ENCODE measurements around the gene PGBD5.
"Not testable (repeated sequence)": the region's sequence is repeated elsewhere in the genome, so short reads cannot be mapped to it uniquely, and the experiment has no call there.

Gene PGBD5

DNA sequence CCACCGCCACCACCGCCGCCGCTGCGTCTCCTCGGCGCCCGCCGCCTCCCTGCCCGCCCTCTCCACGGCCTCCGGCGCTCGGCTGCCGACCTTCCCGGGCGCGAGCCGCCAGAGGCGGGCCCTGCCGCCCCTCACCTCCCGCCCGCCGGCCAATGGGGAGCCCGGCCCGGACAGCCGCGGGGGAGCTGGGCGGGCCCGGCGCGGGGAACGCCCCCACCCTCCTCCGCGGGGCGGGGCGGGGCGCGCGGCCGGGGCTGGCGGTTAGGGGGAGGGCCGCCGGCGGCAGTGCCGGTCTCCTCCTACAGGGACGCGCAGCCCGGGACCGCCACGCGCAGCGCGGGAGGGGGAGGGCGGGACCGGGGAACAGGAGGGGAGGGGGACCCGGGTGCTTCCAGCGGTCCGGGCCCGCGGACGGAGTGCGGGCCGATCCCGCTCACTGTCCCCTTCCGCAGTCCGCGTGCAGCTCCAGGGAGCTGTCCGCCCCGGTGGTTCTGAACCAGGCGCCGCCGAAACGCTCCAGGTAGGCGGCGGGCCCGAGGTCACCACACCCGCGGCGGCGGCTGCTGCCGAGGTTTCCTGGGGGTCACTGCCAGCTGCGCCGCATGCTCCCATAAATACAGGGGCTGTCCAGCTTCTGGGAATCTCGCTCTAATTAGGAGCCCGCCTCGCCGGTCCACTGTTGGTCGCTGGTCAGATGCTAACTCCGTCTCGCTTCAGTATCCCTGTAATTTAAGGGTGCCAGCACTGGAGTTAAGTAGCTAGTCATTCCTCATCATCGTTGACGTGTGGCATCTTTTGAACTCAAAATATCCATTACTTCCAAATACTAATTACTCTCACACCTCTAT, at the start of gene PGBD5:
Gene PGBD5 (minus strand): TSS at position 87 of the 848 bp plus-strand sequence. CDS start 404 bp downstream, outside the sequence.
- Histone ChIP-seq H3K36me3 (ENCODE audit: control insufficient read depth in 5 of 5, insufficient read depth in 5 of 5, low read length in 5 of 5) (no peaks in the 10 kb centered on the region), H3K27me3 (ENCODE audit: control insufficient read depth in 5 of 5, insufficient read depth in 4 of 5, low read length in 5 of 5) (peaks cover 28 to 41% (median 34%) of the 10 kb centered on the region in 5 donors), H3K9me3 (ENCODE audit: control insufficient read depth in 5 of 5, low read length in 5 of 5) (no peaks in the 10 kb centered on the region), H3K4me1 (ENCODE audit: control insufficient read depth in 5 of 5, insufficient read depth in 5 of 5, low read length in 5 of 5) (peaks cover 0 to 18% (median 9%) of the 10 kb centered on the region in 5 donors), H3K9ac (ENCODE audit: low read length in 5 of 5) (no peak within 1 kb of the TSS), H3K27ac (ENCODE audit: low read depth, low read length) (no peak within 1 kb of the TSS), H3K4me3 (ENCODE audit: low read depth in 1 of 5, low read length in 5 of 5) (peak within 1 kb of the TSS; percentile 17 to 67 (median 42))

DNA sequence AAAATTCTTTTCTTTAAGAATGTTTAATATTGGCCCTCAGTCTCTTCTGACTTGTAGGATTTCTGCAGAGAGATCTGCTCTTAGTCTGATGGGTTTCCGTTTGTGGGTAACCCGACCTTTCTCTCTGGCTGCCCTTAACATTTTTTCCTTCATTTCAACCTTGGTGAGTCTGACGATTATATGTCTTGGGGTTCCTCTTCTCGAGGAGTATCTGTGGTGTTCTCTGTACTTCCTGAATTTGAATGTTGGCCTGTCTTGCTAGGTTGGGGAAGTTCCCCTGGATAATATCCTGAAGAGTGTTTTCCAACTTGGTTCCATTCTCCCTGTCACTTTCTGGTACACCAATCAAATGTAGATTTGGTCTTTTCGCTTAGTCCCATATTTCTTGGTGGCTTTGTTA, 48.8 kb upstream of the PGBD5 start:
- not testable (repeated sequence) for H3K9me3 ChIP-seq (ENCODE audit: control insufficient read depth in 5 of 5, low read length in 5 of 5); H3K4me1 ChIP-seq (ENCODE audit: control insufficient read depth in 5 of 5, insufficient read depth in 5 of 5, low read length in 5 of 5); H3K4me3 ChIP-seq (ENCODE audit: low read depth in 1 of 5, low read length in 5 of 5); H3K27ac ChIP-seq (ENCODE audit: low read depth, low read length); H3K36me3 ChIP-seq (ENCODE audit: control insufficient read depth in 5 of 5, insufficient read depth in 5 of 5, low read length in 5 of 5); H3K9ac ChIP-seq (ENCODE audit: low read length in 5 of 5); H3K27me3 ChIP-seq (ENCODE audit: control insufficient read depth in 5 of 5, insufficient read depth in 4 of 5, low read length in 5 of 5)

- not testable (repeated sequence) for H3K36me3 ChIP-seq (ENCODE audit: control insufficient read depth in 5 of 5, insufficient read depth in 5 of 5, low read length in 5 of 5); H3K27me3 ChIP-seq (ENCODE audit: control insufficient read depth in 5 of 5, insufficient read depth in 4 of 5, low read length in 5 of 5); H3K4me1 ChIP-seq (ENCODE audit: control insufficient read depth in 5 of 5, insufficient read depth in 5 of 5, low read length in 5 of 5); H3K9ac ChIP-seq (ENCODE audit: low read length in 5 of 5); H3K27ac ChIP-seq (ENCODE audit: low read depth, low read length); H3K4me3 ChIP-seq (ENCODE audit: low read depth in 1 of 5, low read length in 5 of 5); H3K9me3 ChIP-seq (ENCODE audit: control insufficient read depth in 5 of 5, low read length in 5 of 5)
Observed at GRCh38 chr1:230470750-230471149, 44.6 kb upstream of the PGBD5 start.

DNA sequence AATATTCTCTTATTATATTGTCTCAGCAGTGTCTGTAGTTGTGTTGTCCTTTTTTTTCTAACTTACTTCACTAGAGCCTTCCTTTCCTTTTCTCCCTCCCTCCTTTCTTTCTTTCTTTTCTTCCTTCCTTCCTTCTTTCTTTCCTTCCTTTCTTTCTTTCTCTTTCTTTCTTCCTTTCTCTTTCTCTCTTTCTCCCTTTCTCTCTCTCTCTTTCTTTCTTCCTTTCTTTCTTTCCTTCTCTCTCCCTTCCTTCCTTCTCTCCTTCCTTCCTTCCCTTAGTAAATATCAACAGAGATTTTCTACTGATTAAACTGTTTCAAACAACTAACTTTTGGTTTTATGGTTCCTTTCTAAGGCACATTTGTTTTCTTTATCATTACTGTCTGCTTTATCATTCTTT, 43.1 kb upstream of the PGBD5 start:
- Histone ChIP-seq H3K36me3 (ENCODE audit: control insufficient read depth in 5 of 5, insufficient read depth in 5 of 5, low read length in 5 of 5) (no peaks in the 10 kb centered on the region), H3K4me1 (ENCODE audit: control insufficient read depth in 5 of 5, insufficient read depth in 5 of 5, low read length in 5 of 5) (no peaks in the 10 kb centered on the region), H3K9ac (ENCODE audit: low read length in 5 of 5) (no peak overlapping the region), H3K4me3 (ENCODE audit: low read depth in 1 of 5, low read length in 5 of 5) (no peak overlapping the region), H3K9me3 (ENCODE audit: control insufficient read depth in 5 of 5, low read length in 5 of 5) (peaks cover 0 to 8% (median 0%) of the 10 kb centered on the region in 5 donors), H3K27ac (ENCODE audit: low read depth, low read length) (no peak overlapping the region), H3K27me3 (ENCODE audit: control insufficient read depth in 5 of 5, insufficient read depth in 4 of 5, low read length in 5 of 5) (no peaks in the 10 kb centered on the region)

- no peak overlapping the region for H3K27ac ChIP-seq (ENCODE audit: low read depth, low read length)
- H3K4me3 ChIP-seq (ENCODE audit: low read depth in 1 of 5, low read length in 5 of 5): no peak overlapping the region
- H3K36me3 ChIP-seq (ENCODE audit: control insufficient read depth in 5 of 5, insufficient read depth in 5 of 5, low read length in 5 of 5): no peaks in the 10 kb centered on the region
- peaks cover 0 to 8% (median 0%) of the 10 kb centered on the region in 5 donors for H3K9me3 ChIP-seq (ENCODE audit: control insufficient read depth in 5 of 5, low read length in 5 of 5)
- H3K9ac ChIP-seq (ENCODE audit: low read length in 5 of 5): no peak overlapping the region
- no peaks in the 10 kb centered on the region for H3K4me1 ChIP-seq (ENCODE audit: control insufficient read depth in 5 of 5, insufficient read depth in 5 of 5, low read length in 5 of 5)
- H3K27me3 ChIP-seq (ENCODE audit: control insufficient read depth in 5 of 5, insufficient read depth in 4 of 5, low read length in 5 of 5): peaks cover 0 to 4% (median 0%) of the 10 kb centered on the region in 5 donors
Observed at GRCh38 chr1:230465691-230466090, 39.6 kb upstream of the PGBD5 start.

- Histone ChIP-seq H3K9ac (ENCODE audit: low read length in 5 of 5) (no peak overlapping the region), H3K27me3 (ENCODE audit: control insufficient read depth in 5 of 5, insufficient read depth in 4 of 5, low read length in 5 of 5) (peaks cover 0 to 4% (median 0%) of the 10 kb centered on the region in 5 donors), H3K4me3 (ENCODE audit: low read depth in 1 of 5, low read length in 5 of 5) (no peak overlapping the region), H3K27ac (ENCODE audit: low read depth, low read length) (no peak overlapping the region), H3K9me3 (ENCODE audit: control insufficient read depth in 5 of 5, low read length in 5 of 5) (peaks cover 0 to 7% (median 0%) of the 10 kb centered on the region in 5 donors), H3K4me1 (ENCODE audit: control insufficient read depth in 5 of 5, insufficient read depth in 5 of 5, low read length in 5 of 5) (no peaks in the 10 kb centered on the region), H3K36me3 (ENCODE audit: control insufficient read depth in 5 of 5, insufficient read depth in 5 of 5, low read length in 5 of 5) (no peaks in the 10 kb centered on the region)
Observed at GRCh38 chr1:230464671-230465070, 38.5 kb upstream of the PGBD5 start.

DNA sequence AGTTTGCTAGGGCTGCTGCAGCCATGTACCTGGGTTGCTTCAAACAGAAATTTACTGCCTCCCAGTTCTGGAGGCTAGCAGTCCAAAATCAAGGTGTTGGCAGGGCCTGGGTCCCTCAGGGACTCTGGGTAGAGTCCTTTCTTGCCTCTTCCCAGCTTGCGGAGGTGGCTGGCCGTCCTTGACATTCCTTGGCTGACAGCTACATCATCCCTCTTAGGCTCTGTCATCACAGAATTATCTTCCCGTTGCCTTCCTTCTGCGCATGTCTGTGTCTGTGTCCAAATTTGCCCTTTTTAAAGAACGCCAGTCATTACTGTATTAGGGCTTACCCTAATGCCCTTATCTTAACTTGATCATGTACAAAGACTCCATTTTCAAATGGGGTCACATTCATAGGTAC, 37.6 kb upstream of the PGBD5 start:
- H3K4me1 ChIP-seq (ENCODE audit: control insufficient read depth in 5 of 5, insufficient read depth in 5 of 5, low read length in 5 of 5): no peaks in the 10 kb centered on the region
- H3K27ac ChIP-seq (ENCODE audit: low read depth, low read length): no peak overlapping the region
- no peak overlapping the region for H3K9ac ChIP-seq (ENCODE audit: low read length in 5 of 5)
- H3K27me3 ChIP-seq (ENCODE audit: control insufficient read depth in 5 of 5, insufficient read depth in 4 of 5, low read length in 5 of 5): peaks cover 0 to 4% (median 0%) of the 10 kb centered on the region in 5 donors
- H3K4me3 ChIP-seq (ENCODE audit: low read depth in 1 of 5, low read length in 5 of 5): no peak overlapping the region
- no peaks in the 10 kb centered on the region for H3K36me3 ChIP-seq (ENCODE audit: control insufficient read depth in 5 of 5, insufficient read depth in 5 of 5, low read length in 5 of 5)
- peaks cover 0 to 7% (median 0%) of the 10 kb centered on the region in 5 donors for H3K9me3 ChIP-seq (ENCODE audit: control insufficient read depth in 5 of 5, low read length in 5 of 5)

DNA sequence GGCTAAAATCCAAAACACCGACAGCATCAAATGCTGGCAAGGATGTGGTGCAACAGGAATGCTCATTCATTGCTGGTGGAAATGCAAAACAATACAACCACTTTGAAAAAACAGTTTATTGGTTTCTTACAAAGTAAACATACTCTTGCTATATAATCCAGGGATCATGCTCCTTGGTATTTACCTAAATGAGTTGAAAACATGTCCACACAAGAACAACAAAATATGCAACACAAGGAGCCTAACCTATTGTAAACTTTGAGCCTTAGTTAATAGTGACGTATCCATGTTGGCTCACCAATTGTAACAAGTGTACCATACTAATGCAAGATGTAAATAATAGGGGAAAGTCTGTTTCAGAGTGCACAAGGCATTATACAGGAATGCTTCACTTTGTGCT, 37.2 kb upstream of the PGBD5 start:
- H3K36me3 ChIP-seq (ENCODE audit: control insufficient read depth in 5 of 5, insufficient read depth in 5 of 5, low read length in 5 of 5): no peaks in the 10 kb centered on the region
- no peak overlapping the region for H3K27ac ChIP-seq (ENCODE audit: low read depth, low read length)
- H3K27me3 ChIP-seq (ENCODE audit: control insufficient read depth in 5 of 5, insufficient read depth in 4 of 5, low read length in 5 of 5): peaks cover 0 to 4% (median 0%) of the 10 kb centered on the region in 5 donors
- H3K9me3 ChIP-seq (ENCODE audit: control insufficient read depth in 5 of 5, low read length in 5 of 5): peaks cover 0 to 7% (median 0%) of the 10 kb centered on the region in 5 donors
- H3K4me1 ChIP-seq (ENCODE audit: control insufficient read depth in 5 of 5, insufficient read depth in 5 of 5, low read length in 5 of 5): peaks cover 0 to 4% (median 0%) of the 10 kb centered on the region in 5 donors
- H3K9ac ChIP-seq (ENCODE audit: low read length in 5 of 5): no peak overlapping the region
- H3K4me3 ChIP-seq (ENCODE audit: low read depth in 1 of 5, low read length in 5 of 5): no peak overlapping the region

- H3K4me3 ChIP-seq (ENCODE audit: low read depth in 1 of 5, low read length in 5 of 5): no peak overlapping the region
- peaks cover 0 to 4% (median 3%) of the 10 kb centered on the region in 5 donors for H3K27me3 ChIP-seq (ENCODE audit: control insufficient read depth in 5 of 5, insufficient read depth in 4 of 5, low read length in 5 of 5)
- H3K9me3 ChIP-seq (ENCODE audit: control insufficient read depth in 5 of 5, low read length in 5 of 5): no peaks in the 10 kb centered on the region
- H3K4me1 ChIP-seq (ENCODE audit: control insufficient read depth in 5 of 5, insufficient read depth in 5 of 5, low read length in 5 of 5): peaks cover 0 to 7% (median 0%) of the 10 kb centered on the region in 5 donors
- no peaks in the 10 kb centered on the region for H3K36me3 ChIP-seq (ENCODE audit: control insufficient read depth in 5 of 5, insufficient read depth in 5 of 5, low read length in 5 of 5)
- H3K27ac ChIP-seq (ENCODE audit: low read depth, low read length): no peak overlapping the region
- H3K9ac ChIP-seq (ENCODE audit: low read length in 5 of 5): no peak overlapping the region
Observed at GRCh38 chr1:230459465-230459864, 33.3 kb upstream of the PGBD5 start.

DNA sequence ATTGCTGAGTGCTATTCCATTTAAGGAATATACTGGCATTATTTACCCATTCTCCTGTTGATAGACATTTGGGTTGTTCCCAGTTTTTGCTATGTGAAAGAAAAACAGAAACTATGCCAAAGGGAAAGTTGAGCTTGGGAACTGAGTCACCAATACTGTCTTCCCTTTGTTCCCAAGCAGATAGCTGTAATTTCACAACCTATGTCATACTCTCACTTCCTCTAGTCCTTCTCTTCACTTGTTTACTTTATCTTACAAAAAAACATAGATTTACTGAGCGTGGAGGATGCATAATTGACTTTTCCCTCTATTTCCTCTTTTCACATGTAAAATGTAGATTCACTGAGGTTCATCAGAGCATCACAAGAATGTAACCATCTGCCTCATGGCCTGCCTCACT, 32.4 kb upstream of the PGBD5 start:
- Histone ChIP-seq H3K4me3 (ENCODE audit: low read depth in 1 of 5, low read length in 5 of 5) (no peak overlapping the region), H3K9me3 (ENCODE audit: control insufficient read depth in 5 of 5, low read length in 5 of 5) (no peaks in the 10 kb centered on the region), H3K27me3 (ENCODE audit: control insufficient read depth in 5 of 5, insufficient read depth in 4 of 5, low read length in 5 of 5) (peaks cover 0 to 3% (median 0%) of the 10 kb centered on the region in 5 donors), H3K27ac (ENCODE audit: low read depth, low read length) (no peak overlapping the region), H3K9ac (ENCODE audit: low read length in 5 of 5) (no peak overlapping the region), H3K4me1 (ENCODE audit: control insufficient read depth in 5 of 5, insufficient read depth in 5 of 5, low read length in 5 of 5) (peaks cover 0 to 7% (median 0%) of the 10 kb centered on the region in 5 donors), H3K36me3 (ENCODE audit: control insufficient read depth in 5 of 5, insufficient read depth in 5 of 5, low read length in 5 of 5) (no peaks in the 10 kb centered on the region)

Measured in subcutaneous abdominal adipose tissue (tissue), 5 donors.